Activated T-cell treated with anti-CD3 and anti-CD28 coated beads, Interleukin-2, amount 50 U/mL, for 48 hours (primary cell): ENCODE data around the gene TRAT1.
"Not testable (repeated sequence)": the region's sequence is repeated elsewhere in the genome, so short reads cannot be mapped to it uniquely, and the experiment has no call there.

Source experiments
- DNase-seq, 2 experiments: peaks; one replicate each; pipeline ENCODE4 v3.0.0-alpha.2; 2020

Gene TRAT1, protein sequence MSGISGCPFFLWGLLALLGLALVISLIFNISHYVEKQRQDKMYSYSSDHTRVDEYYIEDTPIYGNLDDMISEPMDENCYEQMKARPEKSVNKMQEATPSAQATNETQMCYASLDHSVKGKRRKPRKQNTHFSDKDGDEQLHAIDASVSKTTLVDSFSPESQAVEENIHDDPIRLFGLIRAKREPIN

DNA sequence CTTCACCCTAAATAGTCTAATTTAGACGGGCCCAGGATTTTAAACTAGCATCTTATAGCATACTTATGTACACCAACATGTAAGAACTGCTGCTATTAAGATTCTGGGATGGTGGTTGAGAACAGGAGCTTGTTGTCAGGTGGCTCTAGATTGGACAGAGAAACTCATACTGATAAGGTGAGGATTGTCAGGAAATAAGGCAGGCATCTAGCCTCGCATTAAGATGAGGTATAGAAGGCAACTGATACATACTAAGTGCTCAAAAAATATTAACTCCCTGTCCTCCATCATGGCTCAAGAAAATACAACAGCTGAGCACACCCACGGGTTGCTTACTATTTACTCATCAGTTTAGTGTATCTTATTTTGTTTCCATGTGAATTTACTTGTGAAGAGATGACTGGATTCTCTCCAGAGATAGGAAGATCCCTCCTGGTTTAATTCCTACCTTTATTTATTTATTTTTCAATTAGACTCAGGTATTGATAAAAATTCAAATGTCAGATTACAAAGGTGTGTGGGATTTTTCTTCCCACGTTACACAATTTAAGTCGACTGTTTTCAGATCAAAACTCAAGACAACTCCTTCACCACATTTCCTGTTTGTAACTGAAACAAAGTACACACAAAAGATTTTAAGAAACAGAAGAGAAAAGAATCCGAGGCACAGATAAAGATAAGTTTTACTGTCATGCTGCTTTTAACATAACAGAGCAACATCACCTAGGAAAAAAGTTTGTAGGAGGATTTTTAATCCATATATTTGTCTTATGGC, at the start of gene TRAT1:
TSS of gene TRAT1 (plus strand) at position 664 of the 775 bp plus-strand sequence. CDS start 142 bp downstream, outside the sequence.
- no peak for DNase-seq

DNA sequence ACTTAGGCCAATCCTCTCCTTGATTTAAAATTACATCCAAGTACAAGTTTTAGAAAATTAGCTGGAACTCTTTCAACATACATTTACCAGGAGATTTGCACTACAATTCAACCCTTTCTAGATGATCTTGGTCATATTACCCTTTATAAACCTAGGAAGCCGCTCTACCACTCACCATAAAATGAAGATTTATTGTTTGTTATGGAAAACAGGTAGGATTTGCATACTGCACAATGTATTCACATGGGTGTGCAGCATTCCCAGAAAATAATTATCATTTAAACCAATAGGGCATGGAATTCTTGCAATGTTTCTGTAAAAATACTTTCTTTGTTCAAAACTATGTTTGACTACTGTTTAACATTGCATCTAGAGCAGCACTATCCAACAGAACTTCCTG, 46.9 kb upstream of the TRAT1 start:
- DNase-seq, result no peak

DNA sequence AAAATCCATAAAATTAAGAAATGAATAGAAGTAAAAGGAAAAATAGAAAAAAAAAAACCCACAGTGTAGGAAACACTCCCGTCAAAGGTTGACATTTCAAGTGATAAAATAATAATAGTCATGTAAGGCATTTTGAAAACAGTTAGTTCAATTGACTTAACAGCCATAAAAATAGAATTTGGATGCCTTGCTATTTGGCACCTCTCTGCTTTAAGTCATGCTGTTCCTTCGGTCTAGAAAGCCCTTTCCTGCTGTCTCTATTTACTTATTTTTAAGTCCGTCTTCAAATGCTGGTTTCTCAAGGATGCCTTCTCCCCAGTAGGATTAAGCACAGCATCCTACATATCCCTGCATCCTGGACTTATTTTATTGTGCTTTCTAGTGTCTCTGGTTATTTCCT, 43.1 kb upstream of the TRAT1 start:
- no peak for DNase-seq

DNA sequence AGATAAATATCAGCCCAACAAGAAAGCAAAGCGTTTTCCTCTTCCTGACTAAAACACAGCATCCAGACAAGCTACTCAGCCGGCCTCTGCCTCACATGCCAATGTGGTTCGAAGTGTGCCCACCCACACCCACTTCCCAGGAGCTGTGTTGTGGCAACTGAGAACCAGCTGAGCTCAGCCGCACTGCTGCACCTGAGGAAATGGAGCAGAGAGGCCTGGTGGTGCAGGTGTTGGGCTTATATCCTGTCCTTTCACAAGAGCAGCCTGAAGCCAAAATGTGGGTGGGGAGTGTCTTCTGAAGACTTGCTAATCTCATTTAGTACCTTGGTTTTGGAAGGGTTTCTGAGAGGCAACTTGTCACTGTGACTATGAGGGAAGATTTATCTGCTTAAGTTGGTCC, 42.4 kb upstream of the TRAT1 start:
- peak; percentile 28 to 37 for DNase-seq

DNA sequence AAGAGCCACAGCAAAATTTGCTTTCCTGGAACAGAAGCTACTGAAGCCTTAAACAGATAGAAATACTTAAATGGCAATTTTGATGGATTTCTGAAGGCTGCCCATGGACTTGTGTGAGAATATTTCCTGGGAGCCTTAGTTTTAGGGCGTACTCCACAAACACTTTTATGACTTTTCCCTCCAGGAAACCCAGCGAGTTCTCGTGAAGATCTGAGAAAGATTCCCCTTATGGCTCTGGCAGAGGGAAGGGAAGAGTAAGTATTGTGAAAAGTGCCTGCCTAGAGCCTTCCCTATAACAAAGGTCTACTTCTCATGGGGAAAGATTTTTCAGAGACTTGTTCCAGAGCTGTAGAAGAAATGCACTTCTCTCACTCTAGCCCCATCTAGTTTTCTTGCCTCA, 31.1 kb upstream of the TRAT1 start:
- no peak for DNase-seq

DNA sequence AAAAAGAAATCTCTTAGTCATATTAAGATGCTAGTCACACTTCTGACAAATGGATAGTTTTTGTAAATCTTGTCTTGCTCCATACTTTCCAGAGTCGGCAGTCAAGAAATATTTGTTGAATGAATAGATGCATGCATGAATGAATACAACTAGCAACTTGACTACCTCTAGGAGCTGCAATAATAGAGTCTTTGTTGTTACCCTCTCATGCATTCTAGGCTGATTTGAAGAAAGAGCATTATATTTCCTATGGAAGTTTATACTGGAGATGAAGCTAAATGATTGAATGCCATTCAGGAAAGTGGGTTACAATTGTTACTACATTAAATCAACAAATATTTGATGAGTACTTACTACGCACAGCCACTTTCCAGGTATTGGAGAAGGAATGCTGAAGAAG, 18.1 kb upstream of the TRAT1 start:
- DNase-seq, result no peak

DNA sequence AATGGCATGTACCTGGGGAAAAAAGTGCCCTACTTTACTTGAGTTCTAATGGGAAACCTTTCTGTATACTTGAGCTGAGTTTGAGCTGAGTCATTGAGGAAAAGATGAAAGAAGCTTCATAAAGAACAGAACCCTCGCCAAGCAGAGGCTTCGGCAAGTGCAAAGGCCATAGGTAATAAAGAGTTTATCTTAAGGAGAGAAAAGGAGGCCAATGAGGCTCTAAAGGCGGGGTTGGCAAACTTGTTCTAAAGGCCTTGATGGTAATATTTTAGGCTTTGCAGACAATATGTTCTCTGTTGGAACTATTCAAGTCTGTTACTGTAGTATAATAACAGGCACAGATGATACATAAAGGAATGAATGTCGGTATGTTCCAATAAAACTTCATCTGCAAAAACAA, 17.6 kb upstream of the TRAT1 start:
- DNase-seq, result no peak

DNA sequence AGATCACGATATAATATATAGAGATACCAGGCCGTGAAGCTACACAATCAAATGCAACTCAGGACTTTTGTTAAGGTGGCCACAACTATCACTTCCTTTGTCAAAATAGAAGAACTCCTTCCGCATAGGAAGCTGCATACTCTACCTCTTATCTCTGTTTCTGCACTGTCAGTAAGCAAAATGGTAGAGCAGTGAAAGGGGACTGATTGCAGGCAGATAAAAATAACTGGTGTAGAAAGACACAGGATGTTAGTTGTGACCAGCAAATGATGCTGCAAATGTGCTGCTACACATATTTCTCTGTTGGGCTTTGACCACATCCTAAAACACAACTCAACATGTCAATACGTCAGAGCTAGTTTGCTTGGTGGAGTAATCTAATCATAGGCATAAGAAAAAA, 16.3 kb upstream of the TRAT1 start:
- no peak for DNase-seq

DNA sequence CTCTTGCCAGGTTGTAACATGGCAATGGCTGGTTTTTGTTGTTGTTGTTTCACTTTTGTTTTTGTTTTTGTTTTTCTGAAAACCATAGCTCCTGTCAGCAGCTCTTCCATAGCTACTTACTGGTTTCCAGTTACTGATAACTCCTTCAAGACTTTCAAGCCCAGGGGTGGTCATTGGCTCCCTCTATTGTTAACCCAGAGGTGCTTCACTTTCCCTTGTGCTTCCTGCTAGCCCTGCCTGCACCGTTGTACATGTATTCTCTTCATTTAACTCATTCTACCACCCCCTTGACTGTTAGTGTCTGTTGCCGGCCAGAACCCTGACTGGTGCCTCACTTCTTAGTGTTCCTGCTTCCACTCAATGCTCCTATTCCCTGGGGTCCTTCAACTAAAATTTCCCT, 4.2 kb upstream of the TRAT1 start:
- peak; percentile 49 to 59 for DNase-seq

DNA sequence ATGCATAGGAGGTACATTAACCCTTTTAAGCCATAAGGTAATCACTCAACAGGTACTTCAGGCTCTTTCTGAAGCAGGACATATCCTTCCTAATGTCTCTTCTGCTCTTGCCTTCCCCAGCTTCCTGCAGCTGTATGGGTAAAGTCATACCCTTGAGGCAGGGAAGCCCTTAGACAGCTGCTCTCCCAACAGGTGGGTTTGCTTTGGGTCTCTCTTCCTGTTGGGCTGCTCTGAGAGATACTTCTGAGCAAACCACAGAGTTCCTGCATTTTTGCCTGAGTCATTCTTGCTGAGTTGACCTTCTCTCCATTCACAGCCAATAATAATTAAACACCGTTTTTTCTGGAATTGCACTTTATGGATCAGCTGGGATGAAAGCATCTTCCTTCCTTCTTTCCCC, 2.0 kb upstream of the TRAT1 start:
- DNase-seq, result no peak

DNA sequence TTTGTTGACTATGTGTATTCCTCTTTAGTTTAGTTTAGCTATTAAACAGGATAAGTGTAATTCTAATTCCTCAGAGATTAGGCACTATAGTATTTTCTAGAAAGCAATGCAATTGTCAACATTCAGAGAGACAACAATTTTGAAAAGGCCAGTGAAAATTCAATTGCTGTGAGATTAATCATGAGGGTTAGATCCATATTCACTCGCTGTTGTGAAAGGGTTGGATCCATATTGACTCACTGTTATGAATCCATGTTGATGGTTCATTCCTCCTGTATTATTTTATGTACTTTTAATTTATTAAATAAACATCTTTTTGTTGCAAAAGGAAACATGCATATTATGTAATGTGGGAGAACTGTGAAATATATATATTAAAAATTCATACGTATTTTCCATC, 641 bp downstream of the TRAT1 start:
- no peak for DNase-seq

DNA sequence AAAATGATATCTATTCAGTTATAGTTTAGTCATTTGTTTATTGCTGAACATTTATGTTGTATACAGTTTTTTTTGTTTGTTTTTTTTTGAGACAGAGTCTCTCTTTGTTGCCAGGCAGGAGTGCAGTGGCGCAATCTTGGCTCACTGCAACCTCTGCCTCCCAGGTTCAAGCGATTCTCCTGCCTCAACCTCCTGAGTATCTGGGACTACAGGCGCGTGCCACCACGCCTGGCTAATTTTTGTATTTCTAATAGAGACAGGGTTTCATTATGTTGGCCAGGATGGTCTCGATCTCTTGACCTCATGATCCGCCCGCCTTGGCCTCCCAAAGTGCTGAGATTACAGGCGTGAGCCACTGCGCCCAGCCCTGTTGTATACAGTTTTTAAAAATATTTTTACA, 1.2 kb downstream of the TRAT1 start:
- DNase-seq, result not testable (repeated sequence)

DNA sequence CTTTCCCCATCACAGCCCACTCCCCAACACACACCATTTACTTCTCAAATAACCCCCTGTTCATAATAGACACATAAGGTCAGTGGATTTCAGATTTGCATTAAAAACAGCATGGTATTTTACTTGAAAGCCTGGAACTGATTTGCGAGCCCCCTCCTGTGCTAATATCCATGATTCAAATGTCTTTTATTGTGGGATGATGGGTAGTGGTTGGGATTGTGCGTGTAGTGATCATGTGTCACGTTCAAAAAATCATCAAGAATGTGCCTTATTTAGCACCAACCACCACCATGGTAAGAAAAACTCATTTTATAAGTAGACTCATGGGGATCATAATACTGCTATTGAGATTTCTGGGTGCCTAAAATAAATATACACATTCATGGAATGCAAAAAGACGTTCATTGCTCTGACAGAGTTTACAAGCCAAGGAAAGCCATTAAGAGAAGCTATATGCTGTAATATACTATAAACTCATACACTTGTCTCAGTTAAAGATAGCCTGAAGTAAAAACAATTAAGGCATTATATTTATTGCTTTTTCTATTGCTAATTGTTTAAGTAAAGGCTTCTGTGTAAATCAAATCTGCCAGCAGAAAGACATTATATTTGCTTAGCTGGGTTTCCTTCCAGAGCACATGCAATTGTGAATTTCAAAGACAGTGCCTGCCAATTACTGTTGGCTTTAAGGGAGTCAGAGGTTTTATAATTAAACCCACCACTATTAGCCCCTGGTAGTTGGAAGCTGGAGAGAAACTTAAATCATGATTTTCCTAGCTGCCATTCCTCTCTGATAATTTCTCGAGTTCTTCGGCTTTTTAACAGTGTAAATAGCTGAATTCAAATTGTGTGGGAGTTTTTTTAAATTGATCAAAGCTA, 4.0 kb downstream of the TRAT1 start:
- DNase-seq, result no peak

DNA sequence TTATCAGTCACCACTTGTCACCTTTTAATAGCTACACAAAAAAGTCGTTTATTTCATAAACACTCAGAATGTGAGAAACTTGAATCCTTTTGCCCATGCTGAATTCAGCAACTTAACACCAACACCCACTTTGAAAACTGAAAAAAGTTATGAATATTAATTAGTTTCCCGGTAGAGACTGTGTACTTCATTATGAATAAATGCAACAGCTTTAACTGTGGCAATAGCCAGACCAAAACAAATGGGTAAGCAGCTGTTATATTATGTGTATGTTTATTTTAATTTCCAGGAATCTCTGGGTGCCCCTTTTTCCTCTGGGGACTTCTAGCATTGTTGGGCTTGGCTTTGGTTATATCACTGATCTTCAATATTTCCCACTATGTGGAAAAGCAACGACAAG, 7.8 kb downstream of the TRAT1 start:
- no peak for DNase-seq

DNA sequence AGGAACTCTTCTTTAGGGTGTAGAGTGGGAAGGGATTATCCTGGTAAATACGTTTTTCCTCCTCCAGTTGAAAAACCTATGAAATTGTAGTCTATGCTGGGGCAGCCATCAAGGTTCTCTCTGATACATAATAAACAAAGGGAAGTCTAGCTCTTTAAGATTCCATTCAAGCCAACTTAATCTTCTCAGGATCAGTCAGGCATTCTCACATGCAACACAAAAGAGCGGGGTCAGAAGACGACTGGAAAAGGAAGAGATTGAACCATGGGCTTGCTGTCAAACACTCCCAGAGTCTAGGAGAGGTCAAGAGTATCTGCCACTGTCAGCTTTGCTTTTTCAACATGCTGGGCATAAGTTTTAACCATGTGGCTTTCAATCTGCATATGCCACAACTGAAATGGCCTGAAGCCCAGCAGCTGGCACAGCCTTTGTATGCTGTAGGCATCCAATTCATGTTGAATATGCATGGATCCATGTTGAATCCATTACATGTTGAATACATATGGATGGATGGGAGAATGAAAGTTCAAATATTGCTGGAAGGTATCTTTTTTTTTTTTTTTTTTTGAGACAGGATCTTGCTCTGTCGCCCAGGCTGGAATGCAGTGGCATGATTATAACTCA, 8.5 kb downstream of the TRAT1 start:
- DNase-seq, result no peak

DNA sequence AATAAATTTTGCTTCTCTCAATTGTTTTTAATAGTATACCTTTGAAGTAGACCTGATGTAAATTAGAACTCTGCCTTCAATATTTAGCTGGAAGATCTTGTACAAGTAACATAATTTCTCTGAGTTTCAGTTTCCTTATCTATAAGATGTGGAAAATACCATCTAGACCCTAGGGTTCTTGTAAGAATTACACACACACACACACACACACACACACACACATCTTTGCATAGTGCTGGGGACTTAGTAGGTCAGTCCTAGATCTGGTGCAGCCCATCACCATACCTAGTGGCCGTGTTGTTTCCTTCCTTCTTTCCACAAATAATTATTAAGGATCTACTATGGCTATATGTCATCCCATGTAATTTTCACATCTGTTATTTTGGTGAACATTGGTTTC, 11.0 kb downstream of the TRAT1 start:
- no peak for DNase-seq

DNA sequence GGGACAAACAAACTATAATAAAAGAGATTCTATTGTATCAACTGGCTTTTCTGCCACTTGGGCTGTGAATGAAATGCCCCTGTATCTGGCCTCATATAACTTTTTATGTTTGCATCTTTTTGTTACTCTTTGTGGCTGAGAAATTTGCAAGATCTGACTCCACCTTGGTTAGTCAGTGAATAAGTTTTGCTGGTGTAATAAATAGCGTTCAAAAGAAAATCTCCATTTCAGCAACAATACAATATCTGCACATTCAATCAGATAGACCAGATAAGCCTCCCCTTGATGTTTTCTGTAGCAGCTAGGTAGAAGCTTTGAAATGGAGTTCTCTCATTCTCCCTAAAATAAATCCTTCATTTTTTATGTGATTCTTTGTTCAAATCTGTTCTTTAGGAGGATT, 12.0 kb downstream of the TRAT1 start:
- no peak for DNase-seq

DNA sequence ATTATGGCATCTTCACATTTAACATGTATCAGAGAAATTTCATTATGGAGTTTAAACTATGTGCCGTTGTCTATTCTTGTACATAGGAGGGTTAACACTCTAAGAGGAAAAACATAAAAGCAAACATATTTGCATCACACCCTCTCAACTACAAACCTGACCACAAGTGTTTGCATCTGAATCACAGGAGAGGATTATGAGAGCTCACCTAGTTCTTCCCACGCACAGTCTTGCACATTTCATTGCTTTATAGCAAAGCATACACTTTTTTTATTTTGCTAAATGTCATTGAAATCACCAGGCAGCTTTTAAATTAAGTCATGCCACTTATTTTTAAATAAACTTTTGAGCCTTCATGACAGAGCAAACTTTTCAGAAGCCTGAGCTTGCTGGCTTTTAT, 12.5 kb downstream of the TRAT1 start:
- DNase-seq, result no peak

DNA sequence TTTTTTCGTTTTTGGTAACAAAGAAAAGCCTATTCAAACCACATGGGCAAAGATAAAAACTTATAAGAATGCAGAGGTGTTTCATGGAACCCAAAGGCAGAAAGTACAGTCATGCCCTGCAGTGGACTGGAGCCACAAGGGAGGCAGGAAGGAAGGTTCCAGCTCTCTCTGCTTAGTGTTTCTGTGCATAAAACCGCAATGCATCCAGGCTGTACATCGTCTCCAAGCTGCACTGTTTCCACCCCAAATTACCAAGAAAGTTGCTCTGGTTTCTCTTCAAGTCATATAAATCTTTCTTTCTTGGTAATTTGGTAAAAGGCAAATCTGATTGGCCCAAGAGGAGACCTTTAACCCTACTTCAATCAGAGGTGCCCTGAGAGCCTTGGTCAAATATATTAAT, 15.8 kb downstream of the TRAT1 start:
- DNase-seq, result peak in 1 of 2 experiments; percentile 60

DNA sequence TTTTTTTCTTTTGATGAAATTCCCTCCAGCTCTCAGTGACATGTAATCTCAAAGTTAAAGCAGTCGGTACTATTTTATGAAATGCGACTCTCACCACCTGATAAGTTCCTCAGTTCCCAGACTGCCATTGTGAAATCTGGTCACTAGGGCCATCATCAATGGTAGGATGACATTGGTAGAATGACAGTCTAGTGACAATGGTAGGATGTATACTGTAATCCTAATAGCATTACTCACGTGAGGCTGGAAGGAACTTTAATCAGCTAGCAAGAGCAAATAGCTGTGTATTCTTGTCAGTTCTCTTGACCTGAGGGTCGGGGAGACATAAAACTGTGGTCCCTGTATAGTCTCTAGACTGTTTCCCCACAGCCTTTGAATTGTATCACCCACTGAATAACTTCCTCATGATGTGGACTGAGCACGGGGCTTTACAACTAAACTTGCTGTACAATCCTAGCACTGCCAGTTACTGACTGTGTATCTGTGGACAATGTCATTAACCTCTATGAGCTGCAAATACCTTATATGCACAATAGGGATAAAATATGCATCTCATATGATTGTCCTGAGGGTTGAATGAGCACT, 23.2 kb downstream of the TRAT1 start:
- no peak for DNase-seq

DNA sequence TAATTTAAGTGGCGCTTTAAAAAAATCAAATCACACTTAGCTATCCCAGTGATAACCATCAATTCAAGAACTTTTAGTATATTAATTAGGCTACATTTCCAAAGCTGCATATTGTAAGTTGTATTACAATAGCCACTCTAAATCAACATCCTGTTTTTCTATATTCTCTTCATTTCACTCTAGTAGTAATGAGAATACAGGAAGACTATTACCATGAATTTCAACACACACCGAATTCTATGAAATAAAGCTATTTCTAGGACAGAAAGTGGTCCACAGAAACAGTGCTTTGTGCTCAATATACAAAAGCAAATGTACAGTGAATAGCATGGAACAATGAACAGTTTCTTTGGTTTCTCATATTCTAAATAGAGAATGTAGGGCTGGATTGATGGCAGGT, 24.6 kb downstream of the TRAT1 start:
- no peak for DNase-seq

DNA sequence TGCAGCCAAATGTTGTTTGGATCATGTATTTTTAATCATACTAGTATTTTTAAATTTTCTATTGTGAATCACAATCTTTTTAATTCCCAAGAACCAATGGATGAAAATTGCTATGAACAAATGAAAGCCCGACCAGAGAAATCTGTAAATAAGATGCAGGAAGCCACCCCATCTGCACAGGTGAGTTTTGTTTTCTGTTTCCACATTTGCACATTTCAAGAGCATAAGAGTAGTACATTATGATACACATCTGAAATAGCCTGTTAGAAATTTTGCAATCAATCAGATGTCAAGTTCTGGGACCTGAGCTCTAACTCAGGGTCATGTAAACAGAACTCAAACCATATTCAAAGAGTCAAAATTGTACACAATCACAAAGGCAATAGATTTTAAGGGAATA, 26.5 kb downstream of the TRAT1 start:
- DNase-seq, result no peak

DNA sequence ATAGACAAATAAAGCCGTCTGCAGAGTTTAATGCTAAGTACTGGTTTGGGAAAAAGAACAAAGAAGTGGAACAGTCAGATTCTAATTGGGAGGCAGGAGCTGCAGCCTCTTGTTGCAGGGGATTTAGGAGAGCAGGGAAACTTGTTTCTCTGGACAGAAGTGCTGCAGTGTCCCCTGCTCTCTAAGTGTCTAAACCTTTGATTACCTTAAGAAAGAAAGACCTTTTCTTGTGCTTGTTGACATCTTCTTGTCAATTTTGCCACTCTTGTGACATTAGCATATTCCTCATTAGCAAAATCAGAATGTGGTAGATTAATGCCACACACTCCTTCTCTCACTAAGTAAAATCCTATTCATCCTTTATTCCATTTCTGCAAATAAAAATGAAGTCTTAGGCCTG, 38.8 kb downstream of the TRAT1 start:
- DNase-seq, result no peak
